Endodermal cell (in vitro differentiated cells): Measurements from ENCODE around the gene MT4. TPM values are rescaled to one million over a fixed set of nuclear protein-coding genes. Genes with fewer than 3 reads are reported as not detected.

ENCODE experiments used
- DNase-seq: peaks from one replicate; pipeline ENCODE4 v3.0.0-alpha.2; 2017
- H3K27ac ChIP-seq: 2 replicates; pipeline ENCODE4 v1.5.1; 2013; ENCODE audit warnings: mild to moderate bottlenecking, low read depth, low read length, moderate library complexity
- H3K27me3 ChIP-seq: 2 replicates; pipeline ENCODE4 v1.6.1; 2013; ENCODE audit warnings: mild to moderate bottlenecking, low read length, moderate library complexity; ENCODE audit not compliant: insufficient read depth, control insufficient read depth, poor library complexity, severe bottlenecking
- H3K36me3 ChIP-seq: 2 replicates; pipeline ENCODE4 v1.7.0; 2013; ENCODE audit warnings: mild to moderate bottlenecking, low read length, moderate library complexity; ENCODE audit not compliant: control insufficient read depth, insufficient read depth
- H3K4me1 ChIP-seq: one replicate; pipeline ENCODE4 v1.7.0; 2013; ENCODE audit warnings: low read length; ENCODE audit not compliant: control insufficient read depth, insufficient read depth
- H3K4me3 ChIP-seq: 2 replicates; pipeline ENCODE4 v1.5.1; 2013; ENCODE audit warnings: mild to moderate bottlenecking, low read length, moderate library complexity
- H3K9ac ChIP-seq: 2 replicates; pipeline ENCODE4 v1.6.1; 2013; ENCODE audit warnings: mild to moderate bottlenecking, low read length, moderate library complexity; ENCODE audit not compliant: poor library complexity, severe bottlenecking; ENCODE audit errors: extremely low read depth
- H3K9me3 ChIP-seq: 2 replicates; pipeline ENCODE4 v1.6.1; 2013; ENCODE audit warnings: mild to moderate bottlenecking, low read length, moderate library complexity; ENCODE audit not compliant: control insufficient read depth
- H3K27ac Mint-ChIP-seq: 2 replicates; pipeline ENCODE4 v1.8.0; 2020; ENCODE audit warnings: mixed read lengths
- H3K27me3 Mint-ChIP-seq: 2 replicates; pipeline ENCODE4 v1.8.0; 2021; ENCODE audit warnings: mild to moderate bottlenecking, mixed read lengths; ENCODE audit not compliant: insufficient read depth
- H3K36me3 Mint-ChIP-seq: 2 replicates; pipeline ENCODE4 v1.8.0; 2020; ENCODE audit warnings: low read depth, mixed read lengths
- H3K4me1 Mint-ChIP-seq: 2 replicates; pipeline ENCODE4 v1.8.0; 2020; ENCODE audit warnings: mixed read lengths
- H3K4me3 Mint-ChIP-seq: 2 replicates; pipeline ENCODE4 v1.8.0; 2020; ENCODE audit warnings: mild to moderate bottlenecking, moderate library complexity, mixed read lengths
- H3K9me3 Mint-ChIP-seq: 2 replicates; pipeline ENCODE4 v1.8.0; 2020; ENCODE audit warnings: mild to moderate bottlenecking, mixed read lengths
- CTCF ChIP-seq: fragments of 200-600 bp; sonication (generic); conservative IDR thresholded peaks from 2 replicates; pipeline ENCODE4 v1.5.0; 2021; ENCODE audit warnings: antibody characterized with exemption, mild to moderate bottlenecking
- WGBS, 2 experiments: methylation state at CpG; one replicate each; pipeline versions ENCODE4 v1.1.5 to v1.1.7; 2013; ENCODE audit warnings: missing lambda C conversion rate in 2 of 2, mixed read lengths in 1 of 2; ENCODE audit not compliant: insufficient coverage in 1 of 2, insufficient read length in 1 of 2; 5-methylcytosine and 5-hydroxymethylcytosine counted together
- total RNA-seq, 2 donors: library from RNA; stranded (reverse); fragmentation: NEBNext Ultra II Directional in 1 of 2; extraction: Animal tissue kit (Norgen Biotek cat#: 25700) in 1 of 2; gene quantifications; 2 replicates in 1 of 2; 3 replicates in 1 of 2; pipeline ENCODE4 v1.2.1, GENCODE V29; 2021

The MT4 gene
- total RNA-seq, 2 donors from 2014 or later: not detected

GRCh38 chr16:56589141-56590039 is 24.5 kb downstream of the MT4 start, which contains the start of gene MT3:
Gene MT3 (plus strand): TSS chr16:56589528. CDS start chr16:56589591, 63 bp downstream.
- H3K9me3 ChIP-seq: no peaks in the 10 kb centered on the region
- peak; percentile 25 for TF ChIP-seq CTCF
- peak within 1 kb of the TSS; percentile 72 for H3K4me3 ChIP-seq
- H3K36me3 ChIP-seq: no peaks in the 10 kb centered on the region
- H3K27me3 Mint-ChIP-seq: peaks cover 90% of the 10 kb centered on the region
- WGBS, 2 experiments: 9 to 16% methylated on average over 32 to 87 of the region's 87 CpGs
- H3K4me1 Mint-ChIP-seq: no peaks in the 10 kb centered on the region
- peak; percentile 81 for DNase-seq
- H3K9ac ChIP-seq: no peak within 1 kb of the TSS
- peaks cover 72% of the 10 kb centered on the region for H3K27me3 ChIP-seq
- H3K4me1 ChIP-seq: no peaks in the 10 kb centered on the region
- H3K27ac ChIP-seq: no peak within 1 kb of the TSS
- no peaks in the 10 kb centered on the region for H3K36me3 Mint-ChIP-seq
- H3K4me3 Mint-ChIP-seq: peak within 1 kb of the TSS; percentile 57
- no peak within 1 kb of the TSS for H3K27ac Mint-ChIP-seq
- H3K9me3 Mint-ChIP-seq: no peaks in the 10 kb centered on the region

GRCh38 chr16:56591377-56592060 is 26.6 kb downstream of the MT4 start:
- H3K9me3 Mint-ChIP-seq: no peaks in the 10 kb centered on the region
- WGBS, 2 experiments: 75 to 93% methylated on average over 3 to 4 of the region's 4 CpGs
- H3K9me3 ChIP-seq: no peaks in the 10 kb centered on the region
- no peaks in the 10 kb centered on the region for H3K36me3 Mint-ChIP-seq
- H3K4me1 ChIP-seq: no peaks in the 10 kb centered on the region
- H3K9ac ChIP-seq: no peak overlapping the region
- no peak overlapping the region for H3K27ac ChIP-seq
- no peak overlapping the region for H3K4me3 ChIP-seq
- H3K27me3 ChIP-seq: peaks cover 64% of the 10 kb centered on the region
- TF ChIP-seq CTCF: no peak
- H3K27ac Mint-ChIP-seq: no peak overlapping the region
- no peaks in the 10 kb centered on the region for H3K36me3 ChIP-seq
- H3K27me3 Mint-ChIP-seq: peaks cover 77% of the 10 kb centered on the region
- no peaks in the 10 kb centered on the region for H3K4me1 Mint-ChIP-seq
- DNase-seq: no peak
- H3K4me3 Mint-ChIP-seq: no peak overlapping the region

- H3K36me3 ChIP-seq: no peaks in the 10 kb centered on the region
- H3K27me3 Mint-ChIP-seq: peaks cover 67% of the 10 kb centered on the region
- no peak overlapping the region for H3K9ac ChIP-seq
- DNase-seq: no peak
- H3K4me1 Mint-ChIP-seq: no peaks in the 10 kb centered on the region
- peaks cover 45% of the 10 kb centered on the region for H3K27me3 ChIP-seq
- no peaks in the 10 kb centered on the region for H3K9me3 ChIP-seq
- no peak overlapping the region for H3K27ac ChIP-seq
- no peaks in the 10 kb centered on the region for H3K4me1 ChIP-seq
- H3K27ac Mint-ChIP-seq: no peak overlapping the region
- H3K9me3 Mint-ChIP-seq: no peaks in the 10 kb centered on the region
- H3K4me3 ChIP-seq: no peak overlapping the region
- no peaks in the 10 kb centered on the region for H3K36me3 Mint-ChIP-seq
- TF ChIP-seq CTCF: no peak
- no peak overlapping the region for H3K4me3 Mint-ChIP-seq
- 58 to 94% methylated on average over 2 to 5 of the region's 6 CpGs for WGBS, 2 experiments
Measured at GRCh38 chr16:56593573-56594291, 28.9 kb downstream of the MT4 start.
